Measurements from ENCODE around the gene CT45A5.
"Not testable (repeated sequence)": the region's sequence is repeated elsewhere in the genome, so short reads cannot be mapped to it uniquely, and the experiment has no call there.

CT45A5 gene, protein sequence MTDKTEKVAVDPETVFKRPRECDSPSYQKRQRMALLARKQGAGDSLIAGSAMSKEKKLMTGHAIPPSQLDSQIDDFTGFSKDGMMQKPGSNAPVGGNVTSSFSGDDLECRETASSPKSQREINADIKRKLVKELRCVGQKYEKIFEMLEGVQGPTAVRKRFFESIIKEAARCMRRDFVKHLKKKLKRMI

DNA sequence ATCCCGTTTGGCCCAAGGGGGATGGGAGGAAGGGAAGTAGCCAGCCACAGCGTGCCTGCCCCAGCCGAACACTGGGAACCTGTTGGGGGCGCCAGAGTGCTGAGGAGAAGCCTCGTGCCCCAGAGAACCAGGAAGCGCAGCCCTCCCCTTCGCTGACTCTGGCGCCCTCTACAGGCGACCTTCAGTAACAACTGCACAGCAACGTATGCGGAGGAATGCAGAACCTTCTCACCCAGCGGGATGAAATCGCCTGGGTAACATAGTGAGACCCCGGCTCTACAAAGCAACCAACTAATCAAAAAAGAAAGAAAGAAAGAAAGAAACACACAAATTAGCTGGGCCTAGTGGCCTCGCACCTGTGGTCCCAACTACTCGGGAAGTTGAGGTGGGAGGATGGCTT is at the start of gene CT45A5:
CT45A5 (minus strand) TSS at position 101 of the 400 bp plus-strand sequence. CDS start 3,774 bp downstream, outside the sequence.
- in situ Hi-C loops (cut with HindIII; ENCODE audit: low pct_unique_long_range_greater_than_20kb, low sequenced_read_pairs); DNase-seq (ENCODE audit: low read depth in 1 of 2, low spot score in 1 of 2): not testable (repeated sequence)

DNA sequence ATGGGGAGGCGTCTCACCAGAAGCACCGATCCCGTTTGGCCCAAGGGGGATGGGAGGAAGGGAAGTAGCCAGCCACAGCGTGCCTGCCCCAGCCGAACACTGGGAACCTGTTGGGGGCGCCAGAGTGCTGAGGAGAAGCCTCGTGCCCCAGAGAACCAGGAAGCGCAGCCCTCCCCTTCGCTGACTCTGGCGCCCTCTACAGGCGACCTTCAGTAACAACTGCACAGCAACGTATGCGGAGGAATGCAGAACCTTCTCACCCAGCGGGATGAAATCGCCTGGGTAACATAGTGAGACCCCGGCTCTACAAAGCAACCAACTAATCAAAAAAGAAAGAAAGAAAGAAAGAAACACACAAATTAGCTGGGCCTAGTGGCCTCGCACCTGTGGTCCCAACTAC is 34.6 kb upstream of the CT45A5 start, which contains the start of gene CT45A2:
CT45A2 (minus strand) TSS at position 101 of the 400 bp plus-strand sequence. CDS start 3,747 bp downstream, outside the sequence.
- in situ Hi-C loops (cut with HindIII; ENCODE audit: low pct_unique_long_range_greater_than_20kb, low sequenced_read_pairs); DNase-seq (ENCODE audit: low read depth in 1 of 2, low spot score in 1 of 2): not testable (repeated sequence)

DNA sequence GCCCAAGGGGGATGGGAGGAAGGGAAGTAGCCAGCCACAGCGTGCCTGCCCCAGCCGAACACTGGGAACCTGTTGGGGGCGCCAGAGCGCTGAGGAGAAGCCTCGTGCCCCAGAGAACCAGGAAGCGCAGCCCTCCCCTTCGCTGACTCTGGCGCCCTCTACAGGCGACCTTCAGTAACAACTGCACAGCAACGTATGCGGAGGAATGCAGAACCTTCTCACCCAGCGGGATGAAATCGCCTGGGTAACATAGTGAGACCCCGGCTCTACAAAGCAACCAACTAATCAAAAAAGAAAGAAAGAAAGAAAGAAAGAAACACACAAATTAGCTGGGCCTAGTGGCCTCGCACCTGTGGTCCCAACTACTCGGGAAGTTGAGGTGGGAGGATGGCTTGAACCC is 17.4 kb upstream of the CT45A5 start, which contains the start of gene CT45A6:
CT45A6 (minus strand) TSS at position 101 of the 400 bp plus-strand sequence. CDS start 3,794 bp downstream, outside the sequence.
- DNase-seq (ENCODE audit: low read depth in 1 of 2, low spot score in 1 of 2); in situ Hi-C loops (cut with HindIII; ENCODE audit: low pct_unique_long_range_greater_than_20kb, low sequenced_read_pairs): not testable (repeated sequence)

DNA sequence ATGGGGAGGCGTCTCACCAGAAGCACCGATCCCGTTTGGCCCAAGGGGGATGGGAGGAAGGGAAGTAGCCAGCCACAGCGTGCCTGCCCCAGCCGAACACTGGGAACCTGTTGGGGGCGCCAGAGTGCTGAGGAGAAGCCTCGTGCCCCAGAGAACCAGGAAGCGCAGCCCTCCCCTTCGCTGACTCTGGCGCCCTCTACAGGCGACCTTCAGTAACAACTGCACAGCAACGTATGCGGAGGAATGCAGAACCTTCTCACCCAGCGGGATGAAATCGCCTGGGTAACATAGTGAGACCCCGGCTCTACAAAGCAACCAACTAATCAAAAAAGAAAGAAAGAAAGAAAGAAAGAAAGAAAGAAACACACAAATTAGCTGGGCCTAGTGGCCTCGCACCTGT is 17.2 kb downstream of the CT45A5 start, which contains the start of gene CT45A3:
CT45A3 (minus strand) TSS at position 101 of the 400 bp plus-strand sequence. CDS start 3,747 bp downstream, outside the sequence.
- in situ Hi-C loops (cut with HindIII; ENCODE audit: low pct_unique_long_range_greater_than_20kb, low sequenced_read_pairs); DNase-seq (ENCODE audit: low read depth in 1 of 2, low spot score in 1 of 2): not testable (repeated sequence)

DNA sequence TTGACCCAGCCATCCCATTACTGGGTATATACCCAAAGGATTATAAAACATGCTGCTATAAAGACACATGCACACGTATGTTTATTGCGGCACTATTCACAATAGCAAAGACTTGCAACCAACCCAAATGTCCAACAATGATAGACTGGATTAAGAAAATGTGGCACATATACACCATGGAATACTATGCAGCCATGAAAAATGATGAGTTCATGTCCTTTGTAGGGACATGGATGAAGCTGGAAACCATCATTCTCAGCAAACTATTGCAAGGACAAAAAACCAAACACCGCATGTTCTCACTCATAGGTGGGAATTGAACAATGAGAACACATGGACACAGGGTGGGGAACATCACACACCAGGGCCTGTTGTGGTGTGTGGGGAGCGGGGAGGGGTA is 40.6 kb downstream of the CT45A5 start:
- in situ Hi-C loops (cut with HindIII; ENCODE audit: low pct_unique_long_range_greater_than_20kb, low sequenced_read_pairs), result not testable (repeated sequence)

DNA sequence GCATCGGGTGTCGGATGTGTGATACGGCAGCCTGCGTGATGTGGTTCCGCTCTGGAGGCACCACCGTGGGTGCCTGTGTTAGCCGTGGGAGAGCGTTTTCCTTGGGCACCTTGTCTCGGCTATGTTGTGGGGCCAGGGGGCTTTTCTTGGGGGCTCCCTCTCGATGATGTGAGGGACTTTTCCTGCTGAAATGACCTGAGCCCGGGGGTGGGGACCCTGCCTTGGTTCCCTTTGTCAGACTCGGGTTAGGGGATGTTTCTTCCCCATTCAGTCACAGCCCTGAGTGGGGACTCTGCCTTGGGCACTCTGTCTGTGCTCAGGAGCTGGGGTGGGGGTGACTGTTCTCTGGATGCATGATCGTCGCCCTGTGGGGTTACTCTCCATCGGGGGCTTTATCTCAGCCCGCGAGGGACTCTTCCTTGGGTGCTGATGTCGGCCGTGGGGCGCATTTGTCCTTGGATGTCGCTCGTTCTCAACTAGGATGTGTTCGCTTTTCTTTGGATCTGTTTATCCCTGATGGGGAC is 44.0 kb downstream of the CT45A5 start:
- in situ Hi-C loops (cut with HindIII; ENCODE audit: low pct_unique_long_range_greater_than_20kb, low sequenced_read_pairs), result no loop called here
- no peak for TF ChIP-seq JUND (IDR thresholded peaks at IDR 0.05; ENCODE audit: low read depth)
- peak in 1 of 2 experiments; percentile 0 for DNase-seq (ENCODE audit: low read depth in 1 of 2, low spot score in 1 of 2)

More for the DNA sequence above, 40.6 kb downstream of the CT45A5 start:
- DNase-seq (ENCODE audit: low read depth in 1 of 2, low spot score in 1 of 2), result not testable (repeated sequence)

DNA sequence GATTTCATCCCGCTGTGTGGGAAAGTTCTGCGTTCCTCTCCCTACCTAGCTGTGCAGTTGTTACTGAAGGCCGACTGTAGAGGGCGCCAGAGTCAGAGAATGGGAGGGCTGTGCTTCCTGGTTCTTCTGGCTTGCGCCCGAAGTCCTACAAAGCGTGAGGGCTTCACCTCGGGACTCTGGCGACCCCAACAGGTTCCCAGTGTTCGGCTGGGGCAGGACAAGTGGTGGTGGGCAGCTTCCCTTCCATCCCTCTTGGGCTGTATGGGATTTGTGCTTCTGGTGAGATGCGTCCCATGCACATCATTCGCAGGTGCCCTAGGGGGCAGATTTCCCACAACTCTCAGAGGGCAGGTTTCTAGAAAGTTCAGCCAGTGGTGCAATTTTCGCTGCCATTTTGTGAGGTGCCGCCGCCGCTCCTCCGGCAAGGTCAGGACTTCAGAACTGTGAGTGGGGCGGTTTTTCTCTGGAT is 44.6 kb downstream of the CT45A5 start:
- TF ChIP-seq JUND (IDR thresholded peaks at IDR 0.05; ENCODE audit: low read depth), result no peak
- DNase-seq (ENCODE audit: low read depth in 1 of 2, low spot score in 1 of 2), result peak in 1 of 2 experiments; percentile 77
- in situ Hi-C loops (cut with HindIII; ENCODE audit: low pct_unique_long_range_greater_than_20kb, low sequenced_read_pairs), result no loop called here

DNA sequence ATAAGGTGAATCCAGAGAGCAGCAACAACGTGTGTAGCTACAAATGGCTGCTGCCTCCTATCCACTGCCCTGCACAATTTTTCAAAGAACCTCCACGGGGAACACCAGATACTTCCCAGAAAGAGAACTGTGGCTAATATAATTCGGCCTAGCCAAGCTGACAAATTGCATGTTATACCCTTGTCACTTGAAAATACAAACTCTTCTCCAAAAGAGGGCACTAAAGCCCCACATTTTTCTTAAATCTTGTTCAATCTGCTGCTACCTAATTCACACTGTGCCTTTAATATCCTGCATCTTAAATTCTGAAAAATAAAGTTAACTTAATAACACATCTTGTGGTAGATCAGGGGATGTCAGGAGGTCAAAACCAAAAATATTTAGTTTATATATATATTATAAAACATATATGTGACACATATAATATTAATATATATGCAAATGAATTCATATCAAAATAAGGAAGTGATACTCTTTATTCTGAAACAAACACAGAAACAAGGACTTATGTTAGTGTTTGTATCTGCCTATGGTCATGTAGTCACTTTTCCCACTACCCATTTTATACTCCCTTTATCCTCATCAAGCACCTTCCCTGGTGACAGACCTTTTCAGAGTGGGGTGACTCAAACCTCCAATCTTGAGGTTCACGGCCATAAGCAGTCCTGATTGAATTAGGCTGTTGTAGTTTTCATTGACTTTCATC is 47.8 kb downstream of the CT45A5 start:
- peak in 1 of 2 experiments; percentile 12 for DNase-seq (ENCODE audit: low read depth in 1 of 2, low spot score in 1 of 2)
- in situ Hi-C loops (cut with HindIII; ENCODE audit: low pct_unique_long_range_greater_than_20kb, low sequenced_read_pairs), result no loop called here
- no peak for TF ChIP-seq JUND (IDR thresholded peaks at IDR 0.05; ENCODE audit: low read depth)

DNA sequence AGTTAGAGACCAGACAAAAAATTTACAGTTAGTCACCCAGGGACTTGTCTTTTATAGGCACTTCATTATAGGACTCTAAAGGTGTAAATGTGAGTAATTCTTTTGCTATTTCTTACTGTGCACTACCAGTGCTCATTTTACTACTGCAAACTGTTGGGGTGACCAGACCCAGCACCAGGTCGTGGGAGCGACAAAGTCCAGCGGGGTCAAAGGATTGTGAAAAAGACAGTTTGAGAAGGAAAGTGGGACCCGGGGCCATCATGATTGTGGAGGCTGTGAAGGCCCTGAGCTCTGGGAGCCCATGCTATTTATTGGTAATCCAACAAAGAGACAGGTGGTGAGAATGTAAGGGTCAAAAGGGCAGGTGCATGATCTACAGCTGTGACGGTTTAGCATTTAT is 50.6 kb downstream of the CT45A5 start:
- DNase-seq (ENCODE audit: low read depth in 1 of 2, low spot score in 1 of 2); in situ Hi-C loops (cut with HindIII; ENCODE audit: low pct_unique_long_range_greater_than_20kb, low sequenced_read_pairs): not testable (repeated sequence)
